CD4-positive, alpha-beta T cell treated with Interleukin-17A for 4 hours (primary cell): Measurements from ENCODE around the gene SNX1.
"Not testable (repeated sequence)": the region's sequence is repeated elsewhere in the genome, so short reads cannot be mapped to it uniquely, and the experiment has no call there.

Experiments
- DNase-seq: peaks from one replicate; pipeline ENCODE4 v3.0.0-alpha.2; 2020; ENCODE audit warnings: mixed read lengths

SNX1 gene

GRCh38 chr15:64082757-64083156, 13.0 kb upstream of the SNX1 start:
- DNase-seq: no peak

GRCh38 chr15:64089543-64090280, 6.1 kb upstream of the SNX1 start:
- DNase-seq: no peak

- no peak for DNase-seq
Observed at GRCh38 chr15:64090527-64090926, 5.3 kb upstream of the SNX1 start.

- DNase-seq: no peak
Observed at GRCh38 chr15:64092075-64092820, 3.5 kb upstream of the SNX1 start.

- peak; percentile 35 for DNase-seq
Observed at GRCh38 chr15:64092864-64093626, 2.7 kb upstream of the SNX1 start.

GRCh38 chr15:64093627-64094417, 2.0 kb upstream of the SNX1 start, which contains the start of gene CIAO2A:
CIAO2A (minus strand) TSS chr15:64093838; CDS start chr15:64093768, 70 bp downstream.
- peak; percentile 94 for DNase-seq

GRCh38 chr15:64095431-64095794, 369 bp upstream of the SNX1 start:
- no peak for DNase-seq

GRCh38 chr15:64096668-64097384, 1.0 kb downstream of the SNX1 start:
- no peak for DNase-seq

- no peak for DNase-seq
Observed at GRCh38 chr15:64099379-64099778, 3.6 kb downstream of the SNX1 start.

- DNase-seq: no peak
Observed at GRCh38 chr15:64100958-64101357, 5.2 kb downstream of the SNX1 start.

- no peak for DNase-seq
Observed at GRCh38 chr15:64102497-64102896, 6.7 kb downstream of the SNX1 start.

GRCh38 chr15:64105113-64105704, 9.4 kb downstream of the SNX1 start:
- no peak for DNase-seq

GRCh38 chr15:64107337-64107736, 11.6 kb downstream of the SNX1 start:
- DNase-seq: no peak

- DNase-seq: not testable (repeated sequence)
Observed at GRCh38 chr15:64110108-64110701, 14.4 kb downstream of the SNX1 start.

- DNase-seq: no peak
Observed at GRCh38 chr15:64110950-64111678, 15.3 kb downstream of the SNX1 start.

- no peak for DNase-seq
Observed at GRCh38 chr15:64111679-64112050, 15.9 kb downstream of the SNX1 start.

- no peak for DNase-seq
Observed at GRCh38 chr15:64112073-64112772, 16.4 kb downstream of the SNX1 start.

GRCh38 chr15:64112904-64113303, 17.1 kb downstream of the SNX1 start:
- no peak for DNase-seq

GRCh38 chr15:64117759-64118487, 22.1 kb downstream of the SNX1 start:
- no peak for DNase-seq
